ENCODE data around the gene GSE1.

Gene GSE1

DNA sequence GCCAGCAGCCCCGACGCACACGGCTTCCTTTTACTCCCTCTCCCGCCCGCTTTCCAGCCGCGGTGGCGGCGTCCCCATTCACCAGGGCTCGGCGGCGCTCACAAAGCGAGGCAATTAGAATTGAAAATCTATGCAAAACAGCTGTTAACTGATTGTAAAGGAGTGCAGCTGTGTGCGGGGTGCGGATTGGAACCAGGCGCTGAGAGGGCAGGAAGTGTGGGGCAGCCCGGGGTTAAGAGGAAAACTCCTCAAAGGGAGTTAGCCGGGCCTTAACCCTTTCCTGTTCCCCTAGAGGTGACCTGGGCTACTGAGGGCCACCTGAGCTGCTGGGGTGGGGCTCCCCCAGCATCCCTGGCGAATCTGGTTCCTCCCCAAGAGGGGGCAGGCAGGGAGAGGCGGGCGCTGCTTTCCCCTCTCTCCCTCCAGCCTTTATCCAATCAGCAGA lies 5.8 kb upstream of the GSE1 start:
- no peak for DNase-seq

DNA sequence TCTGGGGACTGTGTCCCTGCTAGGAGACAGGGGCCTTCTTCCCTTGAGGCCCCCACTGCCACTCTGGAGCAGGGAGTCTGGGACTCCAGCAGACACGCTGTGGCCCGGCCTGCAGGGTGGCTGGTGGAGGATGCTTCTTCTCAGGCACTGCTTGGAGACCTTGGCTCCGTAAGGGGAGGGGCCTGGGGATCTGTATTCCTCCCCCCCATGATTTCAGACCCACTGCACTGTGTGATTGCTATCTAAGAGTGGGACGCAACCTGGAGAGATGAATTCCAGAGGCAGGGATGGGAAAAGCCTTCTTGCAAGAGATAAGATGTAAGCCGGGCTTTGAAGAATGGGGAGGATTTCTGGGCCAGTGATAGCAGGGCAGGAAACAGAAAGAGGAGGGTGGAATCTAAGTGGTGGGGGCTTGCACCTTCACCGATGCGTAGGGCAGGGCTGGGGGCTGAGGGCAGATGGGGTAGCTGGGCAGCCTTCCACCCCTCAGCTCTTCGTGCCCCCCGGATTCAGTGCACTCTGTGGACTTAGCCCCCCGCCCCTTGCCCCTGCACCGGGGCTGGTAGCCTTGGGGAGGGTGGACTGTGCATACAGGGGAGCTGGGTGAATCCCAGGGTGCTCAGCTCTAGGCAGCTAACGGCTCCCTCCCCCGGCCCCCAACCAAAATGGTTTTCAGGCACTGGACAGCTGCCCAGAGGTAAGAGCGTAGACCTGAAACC lies 5.2 kb upstream of the GSE1 start:
- DNase-seq, result no peak

DNA sequence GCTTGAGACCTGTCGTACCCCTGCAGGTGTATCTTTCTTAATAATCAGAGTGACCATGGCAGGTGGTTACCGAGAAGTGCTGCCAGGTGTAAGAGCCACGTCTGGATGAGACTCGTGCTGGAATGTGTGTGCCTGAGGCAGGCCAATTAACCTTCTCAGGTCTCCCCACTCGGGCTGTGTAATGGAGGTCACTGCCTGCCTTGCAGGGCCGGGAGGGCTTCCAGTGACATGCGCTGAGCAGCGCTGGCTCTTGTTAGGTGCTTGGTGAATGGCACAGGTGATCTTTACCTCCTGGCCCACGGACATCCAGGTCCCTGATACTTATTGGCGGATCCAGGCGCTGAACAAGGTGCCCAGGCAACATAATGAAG lies 4.6 kb upstream of the GSE1 start:
- no peak for DNase-seq

DNA sequence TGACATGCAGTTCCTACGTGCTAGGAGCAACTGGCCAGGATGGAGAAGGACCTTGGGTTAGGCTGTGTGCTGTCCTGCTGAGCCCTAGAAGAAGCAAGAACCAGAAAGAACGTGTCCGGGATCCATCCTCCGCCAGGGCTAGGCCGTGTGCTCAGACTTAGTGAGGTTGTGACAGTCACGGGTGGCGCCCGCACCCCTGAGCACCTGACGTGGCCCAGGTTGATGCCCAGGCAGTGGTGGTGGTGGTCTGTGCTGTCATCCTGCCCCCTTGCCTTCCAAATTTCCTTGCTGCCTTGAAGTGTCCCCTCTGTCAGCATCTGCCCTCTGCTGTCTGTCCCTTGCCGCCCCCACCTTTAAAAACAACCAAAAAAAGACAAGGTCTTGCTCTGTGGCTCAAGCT lies 4.2 kb upstream of the GSE1 start:
- DNase-seq, result no peak

DNA sequence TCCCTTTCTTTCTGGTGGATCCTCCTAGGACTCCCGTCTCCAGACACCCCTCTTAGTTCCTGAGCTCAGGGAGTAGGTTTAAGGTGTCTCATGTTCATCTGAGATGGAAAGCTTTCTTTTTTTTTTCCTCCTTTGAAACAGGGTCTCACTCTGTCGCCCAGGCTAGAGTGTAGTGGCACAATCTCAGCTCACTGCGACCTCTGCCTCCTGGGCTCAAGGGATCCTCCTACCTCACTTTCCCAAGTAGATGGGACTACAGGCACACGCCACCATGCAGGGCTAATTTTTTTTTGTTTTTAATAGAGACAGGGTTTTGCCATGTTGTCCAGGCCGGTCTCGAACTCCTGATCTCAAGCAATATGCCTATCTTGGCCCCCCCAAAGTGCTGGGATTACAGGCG lies 3.6 kb upstream of the GSE1 start:
- no peak for DNase-seq

DNA sequence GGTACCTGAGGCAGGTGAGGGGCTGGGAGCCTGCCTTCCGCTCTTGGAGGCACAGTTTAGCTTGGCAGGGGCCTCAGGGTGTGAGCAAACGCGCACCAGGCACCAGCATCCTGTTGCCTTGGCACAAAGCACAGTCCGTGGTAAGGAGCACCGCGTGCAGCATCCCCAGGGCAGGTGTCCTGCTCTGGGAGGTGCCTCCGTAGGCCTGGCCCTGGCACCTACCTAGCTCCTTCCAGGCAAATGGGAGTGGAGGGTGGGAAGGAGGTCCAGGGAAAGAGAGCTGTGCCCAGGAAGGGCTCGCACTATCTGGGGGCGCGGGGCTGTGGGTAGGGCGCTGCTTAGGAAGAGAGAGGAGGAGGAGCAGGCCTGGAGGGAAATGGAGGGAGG lies 3.1 kb upstream of the GSE1 start:
- DNase-seq, result peak; percentile 65

DNA sequence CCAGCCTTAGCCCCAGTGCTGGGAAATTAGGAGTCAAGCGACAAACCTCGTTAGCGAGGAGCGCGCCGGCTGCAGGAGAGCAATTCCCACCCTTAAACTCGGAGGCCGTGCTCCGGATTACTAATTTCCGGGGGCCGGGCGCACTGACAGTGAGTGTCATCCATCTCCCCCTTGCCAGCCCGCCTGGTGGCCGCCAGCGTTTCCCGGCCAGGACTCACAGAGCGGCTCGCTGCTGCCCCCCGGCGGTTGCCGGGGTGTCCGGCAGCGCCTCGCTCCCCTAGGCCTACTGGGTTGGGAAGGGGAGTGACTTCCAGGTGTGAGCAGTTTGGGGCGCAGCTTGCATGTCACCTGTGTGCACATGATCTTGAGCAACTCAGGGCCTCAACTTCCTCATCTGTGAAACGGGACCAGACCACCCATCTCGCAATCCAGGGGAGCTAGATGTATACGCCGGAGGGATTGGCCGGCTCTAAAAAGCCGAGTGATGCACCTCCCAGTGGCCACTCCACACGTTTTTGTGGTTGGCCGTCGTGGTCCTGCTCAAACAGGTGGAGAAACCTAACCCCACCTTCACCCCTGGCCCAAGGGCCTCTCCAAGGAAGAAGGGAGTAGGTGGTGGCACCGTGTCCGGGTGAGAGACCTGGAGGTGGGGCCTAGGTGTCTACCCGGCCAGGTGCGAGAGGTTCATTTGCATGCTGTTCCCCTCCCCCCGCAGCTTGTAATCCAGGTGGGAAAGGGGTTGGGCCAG lies 2.5 kb upstream of the GSE1 start:
- DNase-seq, result peak; percentile 82

DNA sequence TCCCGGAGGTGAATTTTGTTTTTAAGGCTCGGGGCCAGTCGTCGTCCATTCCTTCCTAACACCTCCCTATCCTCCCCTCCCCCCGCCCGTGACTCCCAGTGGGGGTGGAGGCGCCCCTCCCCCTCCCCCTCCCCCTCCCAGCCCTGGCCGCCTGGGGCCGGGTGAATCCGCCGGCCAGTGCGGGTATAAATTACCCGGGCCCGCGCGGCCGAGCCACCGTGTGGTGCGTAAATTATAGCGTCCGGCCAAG lies 2.0 kb upstream of the GSE1 start:
- DNase-seq, result no peak

DNA sequence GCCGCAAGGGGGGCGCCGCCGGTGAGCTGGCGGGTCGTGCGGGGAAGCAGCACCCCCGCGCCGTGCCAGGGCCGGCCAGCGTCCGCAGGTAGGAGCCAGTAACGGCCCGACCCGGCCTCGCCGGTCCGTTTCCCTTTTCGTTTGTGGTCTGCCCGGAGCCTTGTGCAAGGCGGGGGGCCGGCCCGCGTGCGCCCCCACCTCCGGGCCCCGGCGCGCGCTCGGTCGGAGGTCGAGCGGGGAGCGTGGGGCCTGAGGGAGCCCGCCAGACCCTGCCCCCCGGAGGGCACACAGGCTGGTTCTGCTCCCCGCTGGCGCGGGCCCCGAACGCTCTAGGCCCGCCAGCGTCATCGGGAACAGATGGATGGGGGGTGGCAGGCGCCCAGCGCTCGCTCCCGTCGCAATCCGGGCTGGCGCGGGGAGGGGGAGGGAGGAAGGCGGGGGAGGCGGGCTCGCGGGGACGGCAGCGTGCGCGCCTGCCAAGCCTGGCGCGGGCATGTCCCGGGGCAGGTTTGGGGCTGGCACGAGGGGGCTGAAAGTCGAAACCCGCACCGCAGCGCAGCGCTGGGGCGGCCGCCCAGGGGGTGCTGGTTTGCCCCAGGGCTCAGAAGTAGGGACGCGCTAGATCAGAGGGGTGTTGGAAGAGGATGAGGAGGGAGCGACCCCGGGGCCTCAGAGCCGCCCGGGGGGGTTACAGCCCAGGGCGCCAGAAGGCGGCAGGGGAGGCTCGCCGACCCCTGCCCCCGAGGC lies 1.5 kb upstream of the GSE1 start:
- peak; percentile 74 for DNase-seq

DNA sequence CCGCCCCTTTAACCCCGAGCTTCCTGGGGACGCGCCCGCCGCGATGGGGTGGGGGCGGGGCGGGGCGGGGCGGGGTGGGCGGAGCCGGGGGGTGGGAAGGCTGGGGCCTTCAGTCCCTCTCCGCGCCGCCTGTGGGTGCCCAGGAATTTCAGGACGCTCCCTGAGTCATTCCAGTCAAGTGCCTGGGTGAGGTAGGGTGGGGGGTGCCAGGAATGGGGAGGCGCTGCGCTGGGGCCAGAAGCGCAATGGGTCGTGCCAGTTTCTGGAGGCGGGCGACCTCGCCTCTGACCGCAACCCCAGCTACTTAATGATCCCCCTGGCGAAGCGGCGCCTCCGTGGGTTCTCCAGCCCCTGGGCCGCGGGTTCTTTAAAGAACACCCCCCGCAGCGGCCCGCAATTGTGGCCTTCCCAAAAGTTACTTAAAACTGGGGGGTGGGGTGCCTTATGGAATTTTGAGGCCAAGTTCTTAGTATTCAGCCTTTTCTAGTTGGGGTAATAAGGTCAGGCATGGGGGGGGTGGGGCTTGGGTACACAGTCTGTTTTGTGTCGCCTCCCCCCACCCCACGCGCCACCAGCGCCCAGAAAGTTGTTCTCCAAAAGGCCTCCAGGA lies 826 bp upstream of the GSE1 start:
- peak; percentile 74 for DNase-seq

DNA sequence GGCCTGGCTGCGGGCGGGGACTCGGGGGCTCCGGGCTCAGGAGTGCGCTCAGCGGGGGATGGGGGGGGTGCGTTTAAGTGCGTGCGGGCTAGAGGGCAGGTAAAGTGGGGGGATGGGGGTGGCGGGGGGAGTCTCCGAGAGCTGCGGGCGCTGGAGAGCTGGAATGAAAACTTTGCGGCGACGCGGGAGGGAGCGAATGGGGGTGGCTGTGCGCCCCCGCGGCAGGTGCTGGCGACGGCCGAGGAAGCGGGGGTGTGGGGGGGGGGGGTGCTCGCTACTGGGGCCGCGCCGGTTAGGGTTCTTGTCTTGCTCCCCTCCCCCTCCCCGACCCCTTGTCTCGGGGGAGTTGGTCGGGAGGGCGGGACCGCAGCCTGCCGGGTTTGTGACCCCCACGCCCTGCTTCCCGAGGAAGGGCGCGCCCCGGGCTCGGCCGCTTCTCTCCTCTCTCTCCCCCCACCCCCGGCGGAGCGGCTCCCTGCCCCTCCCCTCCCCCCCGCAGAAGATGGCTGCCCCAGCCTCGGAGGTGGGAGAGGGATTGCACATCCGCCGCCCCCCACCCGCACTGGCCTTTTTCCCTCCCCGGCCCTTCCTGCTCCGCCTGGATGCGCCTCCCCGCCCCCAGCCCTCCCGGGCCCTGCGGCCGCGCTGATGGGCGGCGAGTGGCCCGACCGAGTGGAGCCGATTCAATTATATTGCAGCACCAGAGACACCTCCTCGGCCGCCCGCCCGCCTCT lies 649 bp downstream of the GSE1 start:
- DNase-seq, result peak; percentile 62

DNA sequence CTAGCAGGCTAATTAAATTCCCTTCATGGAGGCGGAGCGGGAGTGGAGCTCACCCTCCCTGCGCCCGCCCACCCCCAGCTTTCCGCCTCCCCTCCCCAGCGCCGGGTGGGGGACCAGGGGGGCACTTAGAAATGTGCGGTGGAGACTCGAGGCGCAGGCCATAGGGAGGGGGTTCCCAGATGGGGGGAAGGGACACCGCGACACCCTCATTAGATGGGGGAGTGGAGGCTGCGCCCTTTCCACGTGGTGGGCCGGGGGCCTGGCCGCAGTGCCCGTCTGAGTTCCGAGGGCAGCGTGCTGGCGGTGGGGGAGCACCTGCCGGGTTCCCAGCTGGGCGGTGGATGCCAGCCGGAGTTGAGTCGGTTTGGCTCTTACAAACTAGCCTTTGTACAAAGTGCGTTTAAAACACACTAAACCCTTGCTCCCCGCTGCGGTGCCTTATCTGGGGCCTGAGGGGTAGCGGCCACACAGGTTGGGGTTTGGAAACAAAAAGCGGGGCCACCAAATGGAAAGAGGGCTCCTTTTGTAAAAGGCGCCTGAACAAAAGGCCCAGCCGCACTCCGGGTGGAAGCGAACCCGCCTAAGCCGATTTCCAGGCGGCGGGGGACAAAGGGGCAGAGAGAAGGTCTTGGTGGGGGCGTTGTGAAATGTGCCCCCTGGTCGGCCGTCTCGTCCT lies 1.4 kb downstream of the GSE1 start:
- no peak for DNase-seq

DNA sequence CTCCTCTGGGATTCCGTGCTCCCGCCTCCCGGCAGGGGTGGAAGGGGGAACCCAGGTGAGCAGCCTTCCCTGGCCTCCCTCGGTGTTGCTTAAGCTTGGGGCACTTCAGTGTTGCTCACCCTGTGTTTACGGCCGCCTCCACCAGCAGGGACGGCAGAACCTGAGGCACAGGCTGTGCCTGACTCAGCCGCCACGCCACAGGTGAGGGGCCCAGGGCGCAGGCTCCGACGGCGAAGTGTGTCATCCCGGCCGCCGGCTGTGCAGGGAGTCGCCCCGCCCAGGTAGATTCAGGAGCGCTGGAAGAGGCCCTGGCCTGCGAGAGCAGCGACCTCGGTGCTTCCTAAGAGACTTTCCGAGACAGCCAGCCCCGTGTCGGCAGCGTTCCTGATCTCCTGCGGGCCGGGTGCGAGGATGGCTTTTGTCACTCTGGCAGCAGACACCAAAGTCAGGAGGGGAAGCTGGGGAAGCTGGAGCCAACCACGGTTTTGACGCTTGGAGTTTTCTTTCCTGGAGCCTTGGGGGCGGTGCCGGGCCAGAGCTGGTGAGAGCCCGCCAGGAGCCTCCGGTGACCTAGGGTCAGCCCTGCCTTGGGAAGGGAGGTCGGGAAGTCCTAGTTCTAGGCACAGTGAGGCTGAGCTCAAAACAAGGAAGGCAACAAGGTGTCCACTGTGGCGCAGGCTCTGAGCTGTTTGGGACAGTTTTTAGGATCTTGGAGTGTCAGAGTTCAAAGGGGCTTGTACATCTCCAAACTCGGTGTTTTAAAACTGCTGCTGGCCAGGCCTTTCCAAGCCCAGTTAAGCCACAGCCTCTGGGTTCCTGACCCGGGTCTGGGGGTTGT lies 2.1 kb downstream of the GSE1 start:
- peak; percentile 61 for DNase-seq

DNA sequence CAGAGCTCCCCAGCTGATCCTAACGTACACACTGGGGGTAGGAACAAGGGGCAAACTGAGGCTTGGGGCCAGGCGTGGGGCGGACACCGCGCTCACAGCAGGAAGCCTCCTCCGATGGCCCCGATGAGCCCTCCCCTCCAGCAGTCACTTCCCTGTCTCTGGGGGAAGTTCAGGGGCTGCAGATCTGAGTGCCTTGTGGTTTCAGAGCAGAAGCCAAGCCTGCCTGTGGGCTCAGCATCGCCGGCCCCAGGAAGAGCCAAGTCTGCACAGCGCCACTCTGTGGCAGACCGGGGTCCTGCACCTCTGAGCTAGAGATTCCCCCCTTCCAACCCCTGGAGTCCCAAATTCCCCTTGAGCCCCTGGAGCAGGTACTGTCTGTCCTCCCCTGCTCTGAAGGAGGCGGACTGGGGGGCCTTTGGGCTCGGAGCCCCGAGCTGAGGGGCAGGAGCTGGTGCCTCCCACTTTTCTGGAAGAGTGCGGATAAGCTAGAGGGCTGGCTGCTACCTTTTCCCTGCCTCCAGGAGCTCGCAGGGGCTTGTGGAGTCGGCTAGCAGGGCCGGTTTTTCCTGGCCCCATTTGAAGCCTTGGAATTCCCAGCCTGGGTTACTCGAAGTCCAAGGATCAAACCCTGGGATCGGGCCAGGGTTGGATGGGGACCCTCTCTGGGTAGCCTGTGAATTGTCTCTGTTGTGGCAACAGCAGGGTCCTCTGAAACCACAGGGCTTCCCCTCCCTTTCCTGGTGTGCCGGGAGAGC lies 2.9 kb downstream of the GSE1 start:
- peak; percentile 35 for DNase-seq

DNA sequence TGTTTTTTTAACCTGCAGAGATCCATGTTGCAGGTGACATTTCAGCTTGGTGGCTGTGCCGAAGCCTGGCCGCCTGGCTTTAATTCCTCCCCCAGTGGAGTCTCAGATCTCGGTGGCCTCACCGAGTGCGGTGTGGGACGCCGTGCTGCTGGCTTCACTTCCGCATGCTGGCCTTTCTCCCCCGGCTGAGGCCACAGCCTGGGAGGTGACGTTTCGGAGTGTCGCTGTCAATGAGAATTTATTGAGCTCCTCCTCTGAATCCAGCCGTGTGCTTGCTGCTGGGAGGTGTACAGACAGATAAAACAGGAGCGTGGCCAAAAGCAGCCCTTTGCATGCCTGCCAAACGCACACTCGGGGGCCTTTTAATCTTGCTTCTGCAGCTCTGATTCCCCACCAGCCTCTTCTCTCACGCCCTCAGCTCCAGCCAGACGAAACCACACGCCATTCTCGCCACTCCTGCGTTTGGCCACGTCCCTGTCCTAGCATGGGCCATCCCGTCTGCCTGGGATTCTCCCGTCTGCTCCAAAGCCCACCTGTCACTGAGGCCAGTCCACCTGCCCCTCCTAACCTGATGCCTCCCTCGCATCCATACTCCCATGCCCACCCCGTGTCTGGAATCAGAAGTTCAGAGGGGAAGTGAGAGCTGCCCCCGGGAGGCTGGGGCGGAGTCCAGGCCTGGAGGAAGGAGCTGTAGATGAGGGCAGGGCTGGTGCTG lies 3.6 kb downstream of the GSE1 start:
- no peak for DNase-seq

DNA sequence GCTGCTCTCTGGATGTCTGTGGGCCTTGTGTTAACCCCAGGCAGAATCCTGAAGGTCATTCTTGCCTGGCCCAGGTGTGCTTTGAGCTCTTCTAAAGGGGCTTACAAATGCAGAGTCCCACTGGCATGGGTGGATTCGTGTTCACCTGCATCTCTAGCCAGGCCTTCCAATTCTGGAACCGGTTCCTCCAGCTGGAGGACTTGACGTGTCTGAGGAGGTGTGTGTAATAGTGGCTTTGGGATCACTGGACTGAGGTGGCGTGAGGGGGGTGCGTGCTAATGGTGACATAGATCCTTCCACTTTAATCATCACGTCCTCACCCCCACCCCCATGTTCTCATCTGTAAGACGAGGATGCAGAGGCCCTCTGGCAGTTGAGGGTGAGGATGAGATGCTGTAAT lies 4.8 kb downstream of the GSE1 start:
- no peak for DNase-seq

DNA sequence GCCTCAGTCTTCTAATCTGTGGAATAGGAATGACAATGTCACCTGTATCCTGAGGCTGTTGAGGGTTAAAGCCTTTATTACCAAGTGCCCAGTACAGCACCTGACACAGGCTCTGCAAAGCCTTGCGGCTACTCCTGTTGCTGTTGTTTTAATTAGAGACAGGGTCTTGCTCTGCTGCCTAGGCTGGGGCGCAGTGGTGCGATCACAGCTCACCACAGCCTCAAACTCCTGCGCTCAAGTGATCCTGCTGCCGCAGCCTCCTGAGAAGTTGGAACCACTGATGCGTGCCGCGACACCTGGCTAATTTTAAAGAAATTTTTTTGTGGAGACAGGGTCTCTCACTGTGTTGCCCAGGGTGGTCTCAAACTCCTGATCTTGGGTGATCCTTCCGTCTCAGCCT lies 5.4 kb downstream of the GSE1 start:
- DNase-seq, result no peak

DNA sequence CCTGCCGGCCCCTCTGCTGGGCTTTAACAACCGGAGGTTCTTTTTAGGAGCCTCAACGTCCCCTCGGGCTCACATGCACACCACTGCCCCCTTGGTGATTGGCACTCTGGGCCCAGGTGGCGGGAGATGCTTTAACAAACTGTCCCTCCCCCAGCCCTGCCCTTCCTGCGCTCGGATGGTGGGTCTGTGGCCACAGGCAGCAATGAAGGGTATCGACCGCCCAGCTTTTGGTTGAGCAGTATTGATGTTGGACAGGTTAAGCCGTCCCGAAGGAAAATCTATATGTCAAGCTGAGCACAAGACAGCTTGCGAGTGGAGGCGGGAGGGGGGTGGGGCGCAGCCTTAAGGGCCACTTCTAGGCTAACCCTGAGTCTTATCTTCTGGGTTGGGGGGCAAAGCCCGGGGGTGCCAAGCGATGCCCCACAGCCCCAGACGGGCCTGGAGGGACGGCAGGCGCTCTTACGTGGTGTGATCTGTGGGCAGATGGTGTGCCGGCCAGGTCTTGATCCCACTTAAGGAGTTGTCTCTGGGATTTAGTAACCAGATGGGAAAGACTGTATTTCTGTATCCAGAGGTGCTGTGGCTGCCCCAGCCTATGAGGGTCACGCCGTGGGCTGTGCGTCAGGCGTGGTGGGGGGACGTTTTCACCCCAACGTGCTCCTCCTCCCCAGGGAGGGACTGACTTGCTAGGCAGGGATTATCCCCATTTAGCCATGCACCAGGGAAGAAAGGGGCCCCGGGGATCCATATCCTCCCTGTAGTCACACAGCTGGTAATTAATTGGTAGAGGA lies 6.2 kb downstream of the GSE1 start:
- DNase-seq, result no peak

DNA sequence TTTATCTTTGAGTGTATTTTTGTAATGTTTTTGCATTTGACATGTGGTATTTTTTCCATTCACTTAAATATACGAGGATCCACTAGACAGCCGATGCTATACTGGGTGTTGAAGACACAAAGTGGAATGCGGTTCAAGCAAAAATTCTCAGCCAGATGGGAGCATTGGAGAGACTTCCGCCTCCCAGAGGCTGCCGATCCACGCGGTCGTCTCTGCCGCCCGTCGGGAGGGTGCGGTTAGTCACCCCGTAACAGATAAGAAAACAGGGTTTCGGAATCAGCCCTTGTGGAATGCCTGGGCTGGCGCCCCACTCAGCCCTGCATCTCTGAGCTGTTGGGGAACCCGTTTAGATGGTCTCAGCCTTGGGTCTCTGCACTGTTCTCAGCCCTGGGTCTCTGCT lies 7.3 kb downstream of the GSE1 start:
- no peak for DNase-seq
